NB4 (cell line): ENCODE results near the gene PAM.

Experiments used
- DNase-seq: peaks from one replicate; pipeline ENCODE4 v3.0.0; 2010; ENCODE audit warnings: low read depth
- H3K4me3 ChIP-seq: one replicate; pipeline ENCODE4 v1.5.1; 2011; ENCODE audit warnings: mild to moderate bottlenecking, low read depth, low read length, moderate library complexity
- CTCF ChIP-seq: IDR thresholded peaks from one replicate; pipeline ENCODE4 v1.5.1; 2012; ENCODE audit warnings: low read depth, low read length
- MAX ChIP-seq: IDR thresholded peaks from 2 replicates; pipeline ENCODE4 v1.6.1; 2011; ENCODE audit warnings: low read depth, low read length
- MYC ChIP-seq: IDR thresholded peaks from 2 replicates; pipeline ENCODE4 v1.6.1; 2011; ENCODE audit warnings: low read depth, low read length
- POLR2A ChIP-seq: IDR thresholded peaks from 2 replicates; pipeline ENCODE4 v1.6.1; 2011; ENCODE audit warnings: mild to moderate bottlenecking; ENCODE audit not compliant: insufficient read length; ENCODE audit errors: extremely low read depth

PAM gene

GRCh38 chr5:102798104-102798785 is 43.1 kb downstream of the PAM start:
- H3K4me3 ChIP-seq = no peak overlapping the region
- no peak for DNase-seq

GRCh38 chr5:102799017-102799416 is 43.9 kb downstream of the PAM start:
- no peak for DNase-seq
- no peak overlapping the region for H3K4me3 ChIP-seq
- TF ChIP-seq POLR2A (no peak), CTCF (no peak)

More at GRCh38 chr5:102798104-102798785, 43.1 kb downstream of the PAM start:
- TF ChIP-seq MYC = no peak
- no peak for TF ChIP-seq CTCF
- TF ChIP-seq POLR2A = no peak
- no peak for TF ChIP-seq MAX

- no peak overlapping the region for H3K4me3 ChIP-seq
- TF ChIP-seq MAX (no peak), MYC (no peak), POLR2A (no peak), CTCF (no peak)
- no peak for DNase-seq
Measured at GRCh38 chr5:102800427-102800826, 45.3 kb downstream of the PAM start.

GRCh38 chr5:102801371-102801770 is 46.3 kb downstream of the PAM start:
- TF ChIP-seq CTCF = no peak
- TF ChIP-seq MYC = no peak
- TF ChIP-seq POLR2A = no peak
- no peak for TF ChIP-seq MAX
- no peak overlapping the region for H3K4me3 ChIP-seq
- DNase-seq = no peak

- no peak for TF ChIP-seq POLR2A
- no peak for TF ChIP-seq MYC
- no peak for TF ChIP-seq CTCF
- TF ChIP-seq MAX = no peak
- no peak overlapping the region for H3K4me3 ChIP-seq
- peak; percentile 13 for DNase-seq
Measured at GRCh38 chr5:102802708-102803458, 47.8 kb downstream of the PAM start.
